Suprapubic skin (tissue), 4 donors: Measurements from ENCODE around the gene LRRFIP1. TPM values are rescaled to one million over a fixed set of nuclear protein-coding genes. Genes with fewer than 3 reads are reported as not detected.
A peak's percentile ranks its signal among the peaks of the same experiment; 100 is the strongest.

Experiments
- DNase-seq, 2 donors: peaks; one replicate each; pipeline ENCODE4 v3.0.0-alpha.2; 2019; ENCODE audit warnings: low spot score in 2 of 2
- H3K27ac ChIP-seq: fragments of 200-600 bp; sonication (generic); one replicate; pipeline ENCODE4 v1.5.1; 2019
- H3K27me3 ChIP-seq: fragments of 200-600 bp; sonication (generic); one replicate; pipeline ENCODE4 v1.5.1; 2019
- H3K36me3 ChIP-seq: fragments of 200-600 bp; sonication (generic); one replicate; pipeline ENCODE4 v1.5.1; 2019
- H3K4me1 ChIP-seq: fragments of 200-600 bp; sonication (generic); one replicate; pipeline ENCODE4 v1.5.1; 2019
- H3K4me3 ChIP-seq: fragments of 200-600 bp; sonication (generic); one replicate; pipeline ENCODE4 v1.5.1; 2019; ENCODE audit warnings: mild to moderate bottlenecking
- H3K9me3 ChIP-seq: fragments of 200-600 bp; sonication (generic); one replicate; pipeline ENCODE4 v1.5.1; 2019
- EP300 ChIP-seq: sonication (generic); formaldehyde crosslinking; IDR thresholded peaks from one replicate; pipeline ENCODE4 v1.6.1; 2017; ENCODE audit warnings: antibody characterized with exemption
- POLR2A ChIP-seq, 2 donors: fragments of 450-650 bp; IDR thresholded peaks; one replicate each; pipeline ENCODE4 v1.6.1; 2017; ENCODE audit warnings: antibody characterized with exemption in 2 of 2, mild to moderate bottlenecking in 2 of 2, moderate library complexity in 2 of 2
- POLR2AphosphoS5 ChIP-seq, 3 donors: sonication (generic); formaldehyde crosslinking; IDR thresholded peaks; one replicate each; pipeline ENCODE4 v1.6.1; 2017; ENCODE audit warnings: antibody characterized with exemption in 3 of 3
- WGBS: methylation state at CpG from one replicate; pipeline ENCODE4 v1.1.5; 2018; 5-methylcytosine and 5-hydroxymethylcytosine counted together
- total RNA-seq, 4 donors: library from RNA; depleted of rRNA; stranded (reverse); fragments of >200 nt; gene quantifications; one replicate each; pipeline ENCODE4 v1.1.0, GENCODE V29; 2016
- TF ChIP-seq, protein P1 (sequence below), 2 donors: fragments of 200-600 bp in 1 of 2; fragments of 450-650 bp in 1 of 2; sonication (generic) in 1 of 2; IDR thresholded peaks; one replicate each; pipeline ENCODE4 v1.5.1; 2016 to 2019; ENCODE audit warnings: antibody characterized with exemption in 2 of 2, mild to moderate bottlenecking in 1 of 2, moderate library complexity in 1 of 2

The LRRFIP1 gene
- total RNA-seq, 4 donors from 2014 or later, result 100 to 150 (median 109) TPM

GRCh38 chr2:237722616-237723015 lies 95.2 kb downstream of the LRRFIP1 start:
- peak in 1 of 2 donors; percentile 69 for DNase-seq
- 92% methylated on average over 7 of the region's 7 CpGs for WGBS
- peaks cover 55% of the 10 kb centered on the region for H3K4me1 ChIP-seq
- no peak overlapping the region for H3K27ac ChIP-seq
- no peaks in the 10 kb centered on the region for H3K9me3 ChIP-seq
- no peak overlapping the region for H3K4me3 ChIP-seq
- no peaks in the 10 kb centered on the region for H3K27me3 ChIP-seq
- peaks cover 5% of the 10 kb centered on the region for H3K36me3 ChIP-seq
- TF ChIP-seq POLR2A (IDR thresholded peaks at IDR 0.05) (no peak), POLR2AphosphoS5 (IDR thresholded peaks at IDR 0.05) (no peak), EP300 (no peak)
- TF ChIP-seq, protein P1, sequence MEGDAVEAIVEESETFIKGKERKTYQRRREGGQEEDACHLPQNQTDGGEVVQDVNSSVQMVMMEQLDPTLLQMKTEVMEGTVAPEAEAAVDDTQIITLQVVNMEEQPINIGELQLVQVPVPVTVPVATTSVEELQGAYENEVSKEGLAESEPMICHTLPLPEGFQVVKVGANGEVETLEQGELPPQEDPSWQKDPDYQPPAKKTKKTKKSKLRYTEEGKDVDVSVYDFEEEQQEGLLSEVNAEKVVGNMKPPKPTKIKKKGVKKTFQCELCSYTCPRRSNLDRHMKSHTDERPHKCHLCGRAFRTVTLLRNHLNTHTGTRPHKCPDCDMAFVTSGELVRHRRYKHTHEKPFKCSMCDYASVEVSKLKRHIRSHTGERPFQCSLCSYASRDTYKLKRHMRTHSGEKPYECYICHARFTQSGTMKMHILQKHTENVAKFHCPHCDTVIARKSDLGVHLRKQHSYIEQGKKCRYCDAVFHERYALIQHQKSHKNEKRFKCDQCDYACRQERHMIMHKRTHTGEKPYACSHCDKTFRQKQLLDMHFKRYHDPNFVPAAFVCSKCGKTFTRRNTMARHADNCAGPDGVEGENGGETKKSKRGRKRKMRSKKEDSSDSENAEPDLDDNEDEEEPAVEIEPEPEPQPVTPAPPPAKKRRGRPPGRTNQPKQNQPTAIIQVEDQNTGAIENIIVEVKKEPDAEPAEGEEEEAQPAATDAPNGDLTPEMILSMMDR (IDR thresholded peaks at IDR 0.05), result no peak

GRCh38 chr2:237723023-237723422 lies 95.6 kb downstream of the LRRFIP1 start:
- Histone ChIP-seq H3K9me3 (no peaks in the 10 kb centered on the region), H3K36me3 (peaks cover 3% of the 10 kb centered on the region), H3K27ac (no peak overlapping the region), H3K4me3 (no peak overlapping the region), H3K27me3 (no peaks in the 10 kb centered on the region), H3K4me1 (peaks cover 51% of the 10 kb centered on the region)
- TF ChIP-seq POLR2A (IDR thresholded peaks at IDR 0.05) (no peak), EP300 (no peak), POLR2AphosphoS5 (IDR thresholded peaks at IDR 0.05) (no peak)
- TF ChIP-seq, protein P1 (IDR thresholded peaks at IDR 0.05), result no peak
- no peak for DNase-seq
- 93% methylated on average over 1 of the region's 1 CpG for WGBS

GRCh38 chr2:237723602-237724001 lies 96.2 kb downstream of the LRRFIP1 start:
- H3K27ac ChIP-seq, result no peak overlapping the region
- peak in 1 of 2 donors; percentile 73 for DNase-seq
- 25% methylated on average over 3 of the region's 3 CpGs for WGBS

DNA sequence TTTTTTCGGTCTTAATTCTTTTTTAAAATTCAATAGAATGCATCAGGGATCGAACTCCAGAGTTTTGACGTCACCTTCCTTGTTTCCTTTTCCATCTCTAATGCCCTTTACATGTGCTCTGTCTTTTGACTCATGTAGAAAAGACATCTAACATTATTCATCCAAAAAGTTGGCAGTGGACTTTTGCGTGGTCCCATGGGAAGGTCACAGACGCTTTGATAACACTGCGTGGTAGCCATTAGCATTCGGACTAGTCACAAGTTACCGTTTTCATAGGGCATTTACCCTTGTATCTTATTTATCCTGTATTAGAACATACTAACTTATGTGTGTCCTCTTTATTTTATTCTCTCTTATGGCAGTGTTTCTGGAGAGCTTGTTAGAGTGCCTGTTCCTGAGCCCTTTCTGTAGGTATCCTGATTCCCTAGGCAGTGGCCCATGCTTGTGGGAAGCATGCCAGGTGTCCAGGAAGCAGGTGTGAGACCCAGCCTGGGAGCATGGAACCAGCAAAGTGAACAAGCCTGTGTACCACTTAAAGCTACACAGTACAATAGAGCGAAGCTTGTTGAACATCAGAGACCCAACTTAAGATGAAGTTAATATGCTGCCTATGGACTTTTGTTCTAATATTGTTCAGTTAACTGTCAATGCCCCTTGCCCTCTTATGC lies 97.6 kb downstream of the LRRFIP1 start:
- no peaks in the 10 kb centered on the region for H3K9me3 ChIP-seq
- H3K36me3 ChIP-seq, result no peaks in the 10 kb centered on the region
- no peaks in the 10 kb centered on the region for H3K27me3 ChIP-seq
- peak in 1 of 2 donors; percentile 34 for DNase-seq
- H3K4me1 ChIP-seq, result peaks cover 60% of the 10 kb centered on the region
- TF ChIP-seq POLR2A (IDR thresholded peaks at IDR 0.05) (no peak), EP300 (no peak), POLR2AphosphoS5 (IDR thresholded peaks at IDR 0.05) (no peak)
- TF ChIP-seq, protein P1 (IDR thresholded peaks at IDR 0.05), result no peak
- 88% methylated on average over 9 of the region's 9 CpGs for whole genome bisulfite sequencing
- H3K27ac ChIP-seq, result no peak overlapping the region
- no peak overlapping the region for H3K4me3 ChIP-seq

More at GRCh38 chr2:237723602-237724001, 96.2 kb downstream of the LRRFIP1 start:
- no peaks in the 10 kb centered on the region for H3K27me3 ChIP-seq
- TF ChIP-seq, protein P1 (IDR thresholded peaks at IDR 0.05), result no peak
- TF ChIP-seq EP300, result no peak
- no peak for TF ChIP-seq POLR2A (IDR thresholded peaks at IDR 0.05)
- TF ChIP-seq POLR2AphosphoS5 (IDR thresholded peaks at IDR 0.05), result no peak
- no peaks in the 10 kb centered on the region for H3K9me3 ChIP-seq
- H3K36me3 ChIP-seq, result no peaks in the 10 kb centered on the region
- no peak overlapping the region for H3K4me3 ChIP-seq
- peaks cover 50% of the 10 kb centered on the region for H3K4me1 ChIP-seq

- Histone ChIP-seq H3K4me3 (no peak overlapping the region), H3K9me3 (no peaks in the 10 kb centered on the region), H3K36me3 (no peaks in the 10 kb centered on the region), H3K27me3 (no peaks in the 10 kb centered on the region), H3K27ac (no peak overlapping the region), H3K4me1 (peaks cover 67% of the 10 kb centered on the region)
- TF ChIP-seq EP300, result no peak
- TF ChIP-seq, protein P1 (IDR thresholded peaks at IDR 0.05), result no peak
- TF ChIP-seq POLR2A (IDR thresholded peaks at IDR 0.05), result no peak
- no peak for TF ChIP-seq POLR2AphosphoS5 (IDR thresholded peaks at IDR 0.05)
- WGBS, result 52% methylated on average over 4 of the region's 4 CpGs
- DNase-seq, result peak; percentile 53 to 56
These were observed 98.3 kb downstream of the LRRFIP1 start for GRCh38 chr2:237725661-237726060.
